CD4-positive, alpha-beta memory T cell (primary cell): Measurements from ENCODE around the gene PLLP. TPM values are rescaled to one million over a fixed set of nuclear protein-coding genes. Genes with fewer than 3 reads are reported as not detected.

Experiments
- CTCF ChIA-PET: fragments of 350-600 bp; sonication (Branson Sonifier 250); formaldehyde crosslinking; loops from one replicate; lab custom pipeline; 2021; ENCODE audit warnings: inconsistent platforms; ENCODE audit not compliant: partially characterized antibody; lab: Charles Lee
- POLR2A ChIA-PET: fragments of 350-600 bp; sonication (Branson Sonifier 250); formaldehyde crosslinking; loops from one replicate; lab custom pipeline; 2021; ENCODE audit not compliant: partially characterized antibody; lab: Charles Lee
- DNase-seq, 5 donors: peaks; one replicate each; pipeline versions ENCODE4 v3.0.0 to v3.0.0-alpha.2; 2020 to 2022; ENCODE audit warnings: mixed read lengths in 1 of 5
- H3K27ac ChIP-seq: one replicate; pipeline ENCODE4 v1.7.0; 2013; ENCODE audit warnings: low read depth, low read length
- H3K27me3 ChIP-seq: 2 replicates; pipeline ENCODE4 v1.7.0; 2013; ENCODE audit warnings: mild to moderate bottlenecking, low read length, moderate library complexity; ENCODE audit not compliant: insufficient read depth
- H3K36me3 ChIP-seq: 2 replicates; pipeline ENCODE4 v1.7.0; 2013; ENCODE audit warnings: mild to moderate bottlenecking, low read length, moderate library complexity; ENCODE audit not compliant: insufficient read depth
- H3K4me1 ChIP-seq: 2 replicates; pipeline ENCODE4 v1.7.0; 2013; ENCODE audit warnings: mild to moderate bottlenecking, low read length, moderate library complexity; ENCODE audit not compliant: insufficient read depth
- H3K4me3 ChIP-seq, 2 donors: one replicate each; pipeline ENCODE4 v1.7.0; 2013; ENCODE audit warnings: low read length in 2 of 2, mild to moderate bottlenecking in 1 of 2
- H3K9me3 ChIP-seq, 2 donors: one replicate each; pipeline ENCODE4 v1.7.0; 2013; ENCODE audit warnings: low read length in 2 of 2, control low read depth in 1 of 2; ENCODE audit not compliant: control insufficient read depth in 1 of 2
- H3K27ac Mint-ChIP-seq, 7 donors: one replicate each; pipeline ENCODE4 v1.8.0; 2020 to 2021; ENCODE audit warnings: mixed read lengths in 7 of 7, mild to moderate bottlenecking in 6 of 7, inconsistent platforms in 3 of 7, moderate library complexity in 3 of 7
- H3K27me3 Mint-ChIP-seq, 2 donors: one replicate each; pipeline ENCODE4 v1.8.0; 2020 to 2021; ENCODE audit warnings: mixed read lengths in 2 of 2
- H3K36me3 Mint-ChIP-seq, 2 donors: one replicate each; pipeline ENCODE4 v1.8.0; 2020 to 2021; ENCODE audit warnings: mixed read lengths in 2 of 2, inconsistent platforms in 1 of 2, mild to moderate bottlenecking in 1 of 2
- H3K4me1 Mint-ChIP-seq, 4 donors: one replicate each; pipeline ENCODE4 v1.8.0; 2020 to 2021; ENCODE audit warnings: mixed read lengths in 4 of 4, mild to moderate bottlenecking in 1 of 4
- H3K4me3 Mint-ChIP-seq, 8 donors: one replicate each; pipeline ENCODE4 v1.8.0; 2020 to 2021; ENCODE audit warnings: mixed read lengths in 8 of 8, mild to moderate bottlenecking in 7 of 8, moderate library complexity in 6 of 8, inconsistent platforms in 3 of 8
- H3K9me3 Mint-ChIP-seq, 8 donors: one replicate each; pipeline ENCODE4 v1.8.0; 2020 to 2021; ENCODE audit warnings: mixed read lengths in 8 of 8, mild to moderate bottlenecking in 5 of 8, inconsistent platforms in 3 of 8, moderate library complexity in 1 of 8
- intact Hi-C: fragments of 100-400 bp; cut with micrococcal nuclease; formaldehyde crosslinking; loops from one replicate; pipeline ENCODE4 v1.15.1; 2023
- polyA plus RNA-seq, 2 donors: library from polyadenylated mRNA; unstranded; fragments of 300-500 nt; fragmentation: Illumina TruSeq; gene quantifications; one replicate each; pipeline ENCODE4 v1.2.3, GENCODE V29; 2021
- total RNA-seq, 2 experiments: library from RNA; stranded (reverse); gene quantifications; one replicate each; pipeline ENCODE4 v1.2.3, GENCODE V29; 2021

The PLLP gene, protein sequence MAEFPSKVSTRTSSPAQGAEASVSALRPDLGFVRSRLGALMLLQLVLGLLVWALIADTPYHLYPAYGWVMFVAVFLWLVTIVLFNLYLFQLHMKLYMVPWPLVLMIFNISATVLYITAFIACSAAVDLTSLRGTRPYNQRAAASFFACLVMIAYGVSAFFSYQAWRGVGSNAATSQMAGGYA
- total RNA-seq (1 to 10 TPM; 1.6 to 2.4 TPM), polyA plus RNA-seq (1 to 10 TPM; 1.6 to 2.2 TPM)

DNA sequence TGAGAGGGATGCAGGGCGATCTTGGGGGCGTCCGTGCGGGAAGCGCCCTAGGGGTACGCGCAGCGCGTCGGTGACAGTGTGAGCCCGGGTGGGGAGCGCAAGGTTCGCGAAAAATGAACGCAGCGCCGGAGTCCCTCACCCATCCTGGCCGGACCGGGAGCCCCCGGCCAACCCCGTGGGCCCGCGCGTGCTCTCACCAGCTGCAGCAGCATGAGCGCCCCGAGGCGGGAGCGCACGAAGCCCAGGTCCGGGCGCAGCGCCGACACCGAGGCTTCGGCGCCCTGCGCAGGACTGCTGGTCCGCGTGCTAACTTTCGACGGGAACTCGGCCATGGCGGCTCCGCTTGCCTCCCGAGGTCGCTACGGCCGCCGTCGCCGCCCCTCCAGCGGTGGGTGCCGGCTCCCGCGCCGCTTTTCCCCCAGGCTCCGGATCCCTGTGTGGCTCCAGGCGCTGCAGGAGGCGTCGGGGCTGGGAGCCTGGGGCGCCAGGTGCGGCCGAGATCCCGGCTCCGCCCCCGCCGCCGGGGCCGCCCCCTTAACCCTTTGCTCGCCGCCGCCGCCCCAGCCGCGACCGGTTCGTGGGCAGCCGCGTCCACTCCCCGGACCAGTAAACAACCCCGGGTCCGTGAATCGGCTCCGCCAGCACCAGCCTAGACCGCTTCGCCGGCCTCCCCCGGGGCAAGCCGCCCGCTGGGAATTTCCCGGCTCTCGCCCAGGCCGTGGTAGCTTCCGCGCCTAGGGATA lies at the start of gene PLLP:
Gene PLLP (minus strand): TSS at position 464 of the 743 bp plus-strand sequence. CDS start 132 bp downstream, at position 332.
- Histone ChIP-seq H3K27me3 (no peaks in the 10 kb centered on the region), H3K4me1 (peaks cover 31% of the 10 kb centered on the region), H3K36me3 (no peaks in the 10 kb centered on the region), H3K27ac (no peak within 1 kb of the TSS), H3K4me3 (peak within 1 kb of the TSS in 1 of 2 donors; percentile 54), H3K9me3 (no peaks in the 10 kb centered on the region)
- peak in 4 of 5 donors; percentile 27 to 48 (median 39) for DNase-seq
- ChIA-PET POLR2A (interaction anchor here (0.6 to 1.8 kb wide), 3 partner anchors 15 to 178 kb away, joined by 3 to 5 read pairs (median 5); partner anchors contain the start of genes ARL2BP and POLR2C), CTCF (interaction anchor here (1.5 kb wide), 1 partner anchor 11 kb away, joined by 3 read pairs; no protein-coding TSS in a partner anchor)
- H3K4me1 Mint-ChIP-seq = peaks cover 14 to 40% (median 24%) of the 10 kb centered on the region in 4 donors
- H3K9me3 Mint-ChIP-seq = peaks cover 0 to 2% (median 0%) of the 10 kb centered on the region in 8 donors
- H3K27me3 Mint-ChIP-seq = peaks cover 7% of the 10 kb centered on the region in 2 donors
- peak within 1 kb of the TSS; percentile 65 to 84 (median 76) for H3K4me3 Mint-ChIP-seq
- intact Hi-C loops = loop anchor here (1.0 to 5.0 kb wide), 2 partner anchors 16 to 37 kb away; partner anchors contain the start of gene ARL2BP
- no peaks in the 10 kb centered on the region for H3K36me3 Mint-ChIP-seq
- H3K27ac Mint-ChIP-seq = peak within 1 kb of the TSS in 4 of 7 donors; percentile 32 to 83 (median 64)

DNA sequence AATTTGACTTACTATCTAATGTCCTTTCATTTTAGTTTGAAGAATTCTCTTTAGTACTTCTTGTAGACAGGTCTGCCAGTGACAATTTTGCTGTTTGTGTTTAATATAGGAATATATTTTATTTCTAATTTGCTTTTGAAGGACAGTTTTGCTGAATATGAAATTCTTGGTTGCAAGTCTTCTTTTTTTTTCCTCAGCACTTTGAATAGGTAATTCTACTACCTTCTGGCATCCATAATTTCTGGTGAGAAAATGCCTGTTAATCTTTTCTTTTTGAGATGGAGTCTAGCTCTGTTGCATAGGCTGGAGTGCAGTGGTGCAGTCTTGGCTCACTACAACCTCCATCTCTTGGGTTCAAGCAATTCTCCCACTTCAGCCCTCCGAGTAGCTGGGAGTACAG lies 48.9 kb upstream of the PLLP start:
- Mint-ChIP-seq H3K4me1 (peaks cover 0 to 2% (median 0%) of the 10 kb centered on the region in 4 donors), H3K9me3 (peaks cover 0 to 12% (median 8%) of the 10 kb centered on the region in 8 donors), H3K27me3 (peaks cover 2 to 5% of the 10 kb centered on the region in 2 donors), H3K27ac (no peak overlapping the region), H3K36me3 (peaks cover 0 to 5% of the 10 kb centered on the region in 2 donors), H3K4me3 (no peak overlapping the region)
- ChIA-PET CTCF (no interaction called here), POLR2A (no interaction called here)
- intact Hi-C loops = no loop called here
- Histone ChIP-seq H3K27ac (no peak overlapping the region), H3K27me3 (no peaks in the 10 kb centered on the region), H3K4me1 (no peaks in the 10 kb centered on the region), H3K36me3 (no peaks in the 10 kb centered on the region), H3K4me3 (no peak overlapping the region), H3K9me3 (peaks cover 0 to 4% of the 10 kb centered on the region in 2 donors)
- DNase-seq = no peak

DNA sequence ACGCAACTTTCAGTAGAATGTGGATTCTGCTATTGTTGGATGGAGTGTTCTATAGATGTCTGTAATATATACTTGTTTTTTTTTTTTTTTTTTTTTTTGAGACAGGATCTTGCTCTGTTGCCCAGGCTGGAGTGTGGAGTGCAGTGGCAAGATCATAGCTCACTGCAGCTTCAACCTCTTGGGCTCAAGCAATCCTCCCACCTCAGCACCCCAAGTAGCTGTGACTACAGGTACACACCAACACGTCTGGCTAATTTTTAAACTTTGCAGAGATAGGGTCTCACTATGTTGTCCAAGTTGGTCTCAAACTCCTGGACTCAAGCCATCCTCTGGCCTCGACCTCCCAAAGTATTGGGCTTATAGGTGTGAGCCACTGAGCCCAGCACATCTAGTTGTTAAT lies 46.9 kb upstream of the PLLP start:
- POLR2A ChIA-PET = no interaction called here
- intact Hi-C loops = no loop called here
- DNase-seq = no peak
- peaks cover 0 to 2% (median 0%) of the 10 kb centered on the region in 4 donors for H3K4me1 Mint-ChIP-seq
- peaks cover 0 to 12% (median 5%) of the 10 kb centered on the region in 8 donors for H3K9me3 Mint-ChIP-seq
- H3K27me3 ChIP-seq = no peaks in the 10 kb centered on the region
- no peak overlapping the region for H3K27ac ChIP-seq
- peaks cover 0 to 5% of the 10 kb centered on the region in 2 donors for H3K36me3 Mint-ChIP-seq
- no peaks in the 10 kb centered on the region for H3K36me3 ChIP-seq
- H3K27ac Mint-ChIP-seq = no peak overlapping the region
- peaks cover 0 to 4% of the 10 kb centered on the region in 2 donors for H3K9me3 ChIP-seq
- H3K4me1 ChIP-seq = no peaks in the 10 kb centered on the region
- H3K4me3 Mint-ChIP-seq = no peak overlapping the region
- H3K27me3 Mint-ChIP-seq = peaks cover 2 to 5% of the 10 kb centered on the region in 2 donors
- H3K4me3 ChIP-seq = no peak overlapping the region
- CTCF ChIA-PET = interaction anchor here (1.1 kb wide), 1 partner anchor 20 kb away, joined by 3 read pairs; no protein-coding TSS in a partner anchor

DNA sequence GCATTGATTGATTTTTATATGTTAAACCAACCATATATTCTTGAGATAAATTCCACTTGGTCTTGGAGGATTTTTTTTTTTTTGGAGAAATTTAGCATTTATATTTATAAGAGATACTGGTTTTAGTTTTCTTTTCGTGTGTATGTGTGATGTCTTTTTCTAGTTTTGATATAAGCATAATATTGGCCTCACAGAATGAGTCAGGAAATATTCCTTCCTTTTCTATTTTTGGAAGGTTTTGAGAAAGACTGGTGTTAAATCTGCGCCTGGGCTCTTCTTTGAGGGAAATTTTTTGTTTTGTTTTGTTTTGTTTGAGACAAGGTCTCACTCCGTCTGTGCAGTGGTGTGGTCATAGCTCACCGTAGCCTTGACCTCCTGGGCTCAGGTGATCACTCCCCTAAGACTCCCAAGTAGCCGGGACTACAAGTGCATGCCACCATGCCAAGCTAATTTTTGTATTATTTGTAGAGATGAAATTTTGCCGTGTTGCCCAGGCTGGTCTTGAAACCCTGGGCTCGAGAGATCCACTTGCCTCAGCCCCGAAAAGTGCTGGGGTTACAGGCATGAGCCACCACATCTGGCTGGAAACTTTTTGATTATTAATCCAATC lies 45.4 kb upstream of the PLLP start:
- no peaks in the 10 kb centered on the region for H3K4me1 ChIP-seq
- Mint-ChIP-seq H3K4me1 (peaks cover 0 to 4% (median 0%) of the 10 kb centered on the region in 4 donors), H3K4me3 (no peak overlapping the region), H3K36me3 (peaks cover 0 to 5% of the 10 kb centered on the region in 2 donors), H3K9me3 (peaks cover 0 to 12% (median 5%) of the 10 kb centered on the region in 8 donors), H3K27me3 (no peaks in the 10 kb centered on the region), H3K27ac (peak overlapping the region in 1 of 7 donors; percentile 31)
- no peak overlapping the region for H3K4me3 ChIP-seq
- POLR2A ChIA-PET = interaction anchor here (1.2 kb wide), 1 partner anchor 23 kb away, joined by 3 read pairs; no protein-coding TSS in a partner anchor
- no peak for DNase-seq
- intact Hi-C loops = no loop called here
- H3K27me3 ChIP-seq = no peaks in the 10 kb centered on the region
- no peaks in the 10 kb centered on the region for H3K36me3 ChIP-seq
- no peak overlapping the region for H3K27ac ChIP-seq
- CTCF ChIA-PET = no interaction called here
- peaks cover 0 to 4% of the 10 kb centered on the region in 2 donors for H3K9me3 ChIP-seq

DNA sequence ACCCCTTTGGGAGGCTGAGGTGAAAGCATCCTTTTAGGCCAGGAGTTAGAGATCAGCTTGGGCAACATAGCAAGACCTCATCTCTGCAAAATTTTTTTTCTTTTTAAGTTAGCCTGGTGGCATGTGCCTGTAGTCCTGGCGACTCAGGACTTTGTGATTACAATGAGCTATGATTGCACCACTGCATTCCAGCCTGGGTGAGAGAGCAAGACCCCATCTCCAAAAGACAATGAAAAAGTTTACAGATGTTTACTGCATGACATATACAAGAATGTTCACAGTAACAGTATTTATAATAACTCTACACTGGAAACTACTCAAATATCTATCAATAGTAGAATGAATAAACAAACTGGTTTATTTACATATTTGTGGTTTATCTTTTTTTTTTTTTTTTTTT lies 41.0 kb upstream of the PLLP start:
- peak overlapping the region in 3 of 7 donors; percentile 5 to 48 (median 22) for H3K27ac Mint-ChIP-seq
- POLR2A ChIA-PET = interaction anchor here (0.7 kb wide), 1 partner anchor 116 kb away, joined by 3 read pairs; no protein-coding TSS in a partner anchor
- CTCF ChIA-PET = no interaction called here

DNA sequence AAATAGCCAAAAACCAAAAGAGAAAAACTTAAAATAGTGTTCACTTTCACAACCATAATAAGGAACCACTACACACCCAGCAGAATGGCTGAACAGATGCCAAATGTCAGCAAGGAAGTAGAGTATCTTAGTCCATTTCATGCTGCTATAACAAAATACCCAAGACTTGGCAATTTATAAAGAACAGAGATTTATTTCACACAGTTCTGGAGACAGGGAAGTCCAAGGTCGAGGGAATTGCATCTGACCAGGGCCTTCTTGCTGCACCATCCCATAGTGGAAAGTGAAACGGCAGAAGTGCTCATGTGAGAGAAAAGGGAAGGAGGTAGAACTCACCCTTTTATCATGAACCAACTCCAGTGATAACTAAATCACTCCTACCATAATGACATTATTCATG lies 40.3 kb upstream of the PLLP start:
- no peak overlapping the region for H3K4me3 ChIP-seq
- no peak for DNase-seq
- Mint-ChIP-seq H3K27ac (peak overlapping the region in 5 of 7 donors; percentile 5 to 80 (median 39)), H3K36me3 (no peaks in the 10 kb centered on the region), H3K4me3 (no peak overlapping the region), H3K9me3 (peaks cover 0 to 5% (median 0%) of the 10 kb centered on the region in 8 donors), H3K4me1 (peaks cover 0 to 4% (median 0%) of the 10 kb centered on the region in 4 donors), H3K27me3 (no peaks in the 10 kb centered on the region)
- no peaks in the 10 kb centered on the region for H3K4me1 ChIP-seq
- intact Hi-C loops = no loop called here
- H3K36me3 ChIP-seq = no peaks in the 10 kb centered on the region
- H3K27me3 ChIP-seq = no peaks in the 10 kb centered on the region
- no peak overlapping the region for H3K27ac ChIP-seq
- ChIA-PET CTCF (no interaction called here), POLR2A (no interaction called here)
- no peaks in the 10 kb centered on the region for H3K9me3 ChIP-seq

More for the DNA sequence above, 41.0 kb upstream of the PLLP start:
- intact Hi-C loops = no loop called here
- Histone ChIP-seq H3K4me3 (no peak overlapping the region), H3K27me3 (no peaks in the 10 kb centered on the region), H3K27ac (no peak overlapping the region), H3K9me3 (no peaks in the 10 kb centered on the region), H3K4me1 (no peaks in the 10 kb centered on the region), H3K36me3 (no peaks in the 10 kb centered on the region)
- H3K27me3 Mint-ChIP-seq = no peaks in the 10 kb centered on the region
- H3K9me3 Mint-ChIP-seq = peaks cover 0 to 5% (median 0%) of the 10 kb centered on the region in 8 donors
- peaks cover 0 to 4% (median 0%) of the 10 kb centered on the region in 4 donors for H3K4me1 Mint-ChIP-seq
- DNase-seq = no peak
- H3K36me3 Mint-ChIP-seq = no peaks in the 10 kb centered on the region
- no peak overlapping the region for H3K4me3 Mint-ChIP-seq
